Measurements from ENCODE around the gene ABCA3.
A peak's percentile ranks its signal among the peaks of the same experiment; 100 is the strongest.
"Not testable (repeated sequence)": the region's sequence is repeated elsewhere in the genome, so short reads cannot be mapped to it uniquely, and the experiment has no call there.

ABCA3 gene

DNA sequence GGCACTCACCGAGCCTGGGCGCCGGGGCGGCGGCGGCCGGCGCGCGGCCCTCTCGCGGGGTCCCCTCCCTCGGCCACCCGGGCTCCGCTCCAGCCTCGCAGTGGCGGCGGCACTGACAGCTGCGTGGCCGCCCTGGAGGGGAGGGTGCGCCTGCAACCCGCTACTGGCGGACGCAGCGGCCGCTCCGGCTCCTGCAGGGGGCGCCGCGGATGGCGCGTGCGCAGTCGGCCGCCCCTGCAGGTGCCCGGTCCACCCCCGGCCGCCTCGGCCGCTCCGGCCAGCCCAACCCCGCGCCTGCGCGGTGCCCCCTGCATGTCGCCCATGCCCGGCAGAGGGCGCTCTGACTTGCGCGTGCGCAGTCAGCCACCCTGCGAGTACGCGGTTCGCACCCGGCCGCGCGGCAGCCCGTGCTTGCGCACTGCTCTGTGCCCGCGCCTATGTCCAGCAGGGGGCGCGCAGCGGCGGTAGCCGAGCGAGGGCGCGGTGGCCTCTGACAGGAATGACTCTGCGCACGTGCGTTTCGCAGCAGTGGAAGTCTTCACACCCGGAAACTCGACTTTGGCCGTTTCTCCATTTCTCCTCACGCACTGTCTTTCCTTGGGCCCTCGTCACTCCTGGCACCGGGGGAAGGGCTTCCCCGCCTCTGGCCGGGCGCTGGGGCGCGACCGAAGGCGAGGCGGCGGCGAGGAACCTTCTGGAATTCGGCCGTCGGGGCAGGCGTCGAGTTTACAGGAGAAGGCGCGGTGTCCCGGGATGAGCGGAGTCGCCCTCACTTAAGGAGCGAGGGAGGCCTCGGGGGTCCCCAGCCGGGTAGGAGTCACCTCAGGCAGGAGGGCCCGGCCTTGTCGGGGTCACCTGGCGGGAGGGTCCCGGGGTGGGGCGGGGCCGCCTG is at the start of gene ABCA3:
Gene ABCA3, minus strand, starts transcription at position 165 of the 892 bp plus-strand sequence. CDS start 14,262 bp downstream, outside the sequence.
- peak; percentile 45 for DNase-seq

DNA sequence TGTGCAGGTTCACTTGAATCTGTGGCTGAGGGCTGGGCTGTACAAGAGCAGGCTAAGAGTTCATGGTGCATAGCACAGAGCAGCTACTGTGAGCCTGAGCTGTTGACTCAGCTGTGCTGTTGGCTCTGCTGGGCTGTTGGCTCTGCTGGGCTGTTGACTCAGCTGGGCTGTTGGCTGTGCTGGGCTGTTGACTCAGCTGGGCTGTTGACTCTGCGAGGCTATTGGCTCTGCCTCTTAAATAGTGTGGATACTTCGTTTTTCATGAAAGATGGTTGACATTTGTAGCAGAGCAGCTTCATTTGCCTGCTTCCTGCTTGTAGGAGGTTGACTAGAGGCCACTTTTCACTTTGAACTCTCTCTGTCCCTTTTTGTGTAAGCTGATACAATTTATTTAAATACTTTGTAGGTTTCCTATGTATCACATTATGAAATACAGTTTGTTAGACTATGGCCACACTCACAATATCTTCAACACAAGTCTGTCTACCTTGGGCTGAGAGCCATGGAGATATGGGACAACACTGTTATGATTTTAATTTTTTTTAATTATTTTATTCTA is 48.4 kb upstream of the ABCA3 start:
- no peak for DNase-seq

DNA sequence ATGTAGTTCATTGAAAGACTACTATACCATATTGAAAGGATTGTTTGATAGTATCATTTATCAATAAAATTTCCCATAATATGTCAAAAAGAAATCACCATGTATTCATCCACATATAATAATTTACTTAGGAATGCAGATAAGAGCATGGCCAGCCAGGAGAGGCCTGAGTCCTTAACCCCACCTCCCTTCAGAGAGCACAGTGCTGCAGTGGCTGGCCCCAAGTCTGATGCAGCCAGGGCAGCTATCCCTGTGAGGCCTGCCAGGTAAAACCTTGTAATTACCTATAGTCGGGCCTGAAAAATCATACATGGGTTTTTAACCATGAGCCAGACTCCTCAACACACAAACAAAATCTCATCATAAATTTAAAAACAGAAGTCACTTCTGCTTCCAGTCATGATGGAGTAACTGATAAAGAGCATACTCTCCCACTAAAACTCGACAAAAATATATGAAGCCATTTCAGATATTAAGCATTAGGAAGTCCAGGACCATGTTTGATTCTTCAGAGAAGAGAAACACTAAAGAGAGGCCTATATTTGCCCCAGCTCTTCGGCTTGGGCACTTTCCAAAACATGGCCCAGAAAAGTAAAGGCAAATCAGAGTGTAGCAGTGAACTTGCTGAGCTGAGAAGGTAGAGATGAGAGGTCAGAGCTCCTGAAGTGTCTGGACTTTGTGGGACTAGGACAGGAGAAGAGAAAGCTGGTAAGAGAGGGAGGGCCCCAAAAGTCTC is 47.8 kb upstream of the ABCA3 start:
- no peak for DNase-seq

GRCh38 chr16:2386990-2387389 is 46.5 kb upstream of the ABCA3 start:
- DNase-seq, result no peak

- not testable (repeated sequence) for DNase-seq
Measured at GRCh38 chr16:2385982-2386381, 45.5 kb upstream of the ABCA3 start.

DNA sequence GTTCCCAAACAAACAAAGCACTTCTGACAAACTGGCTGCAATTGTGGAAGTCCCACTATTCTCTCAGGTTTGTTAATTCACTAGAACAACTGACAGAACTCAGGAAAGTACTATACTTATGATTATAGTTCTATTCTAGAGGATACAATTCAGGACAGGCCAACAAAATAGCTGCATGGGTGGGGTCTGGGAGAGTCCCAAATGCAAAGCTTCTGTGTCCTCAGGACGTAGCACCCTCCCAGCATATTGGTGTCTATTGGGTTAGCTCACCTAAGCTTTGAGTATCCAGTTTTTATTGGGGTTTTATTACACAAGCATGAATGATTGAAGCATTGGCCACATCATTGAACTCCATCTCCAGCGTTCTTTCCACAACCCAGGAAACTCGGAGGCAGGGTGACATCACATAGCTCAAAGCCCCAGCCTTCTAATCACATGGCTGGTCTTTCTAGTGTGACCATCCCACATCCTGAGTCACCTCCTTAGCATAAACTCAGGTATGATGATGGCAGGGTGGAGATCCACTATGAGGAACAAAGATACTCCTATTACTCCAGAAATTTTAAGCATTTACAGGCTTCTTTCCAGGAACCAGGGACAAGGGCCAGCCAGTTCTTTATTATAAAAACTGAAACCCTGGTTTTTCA is 44.8 kb upstream of the ABCA3 start:
- DNase-seq, result no peak

DNA sequence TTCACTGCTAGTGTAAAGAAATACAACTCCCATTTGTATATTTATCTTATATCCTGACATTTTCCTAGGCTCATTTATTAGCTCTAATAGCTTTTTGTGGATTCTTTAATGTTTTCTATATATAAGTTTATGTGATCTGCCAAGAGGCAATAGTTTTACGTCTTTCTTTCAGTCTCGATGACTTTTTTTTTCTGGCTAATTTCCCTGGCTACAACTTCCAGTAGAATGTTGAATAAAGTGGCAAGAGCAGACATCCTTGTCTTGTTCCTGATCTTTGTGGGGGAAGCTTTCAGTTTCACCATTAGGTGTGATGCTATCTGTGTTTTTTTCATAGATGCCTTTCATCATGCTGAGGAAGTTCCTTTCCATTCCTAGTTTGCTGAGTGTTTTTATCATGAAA is 43.9 kb upstream of the ABCA3 start:
- DNase-seq, result no peak

- no peak for DNase-seq
Measured at GRCh38 chr16:2383501-2383900, 43.0 kb upstream of the ABCA3 start.

DNA sequence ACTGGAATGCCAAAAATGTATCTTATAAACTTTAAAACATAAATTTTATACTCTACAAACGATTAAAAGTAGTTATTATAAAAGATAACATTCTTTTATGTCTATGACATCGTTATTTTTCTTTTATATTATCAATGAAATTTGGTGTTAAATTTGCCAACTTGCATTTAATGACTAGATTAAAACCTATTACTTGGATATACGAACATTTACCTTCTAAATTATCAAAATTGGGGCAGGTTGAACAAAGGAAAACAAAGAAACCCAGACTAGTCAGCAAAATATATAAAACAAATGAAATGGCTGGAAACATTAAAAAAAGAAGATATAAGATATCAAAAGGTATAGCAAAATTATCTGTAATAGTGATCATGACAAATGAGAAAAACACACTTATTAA is 34.1 kb upstream of the ABCA3 start:
- DNase-seq, result no peak

GRCh38 chr16:2373176-2373575 is 32.6 kb upstream of the ABCA3 start:
- DNase-seq, result no peak

DNA sequence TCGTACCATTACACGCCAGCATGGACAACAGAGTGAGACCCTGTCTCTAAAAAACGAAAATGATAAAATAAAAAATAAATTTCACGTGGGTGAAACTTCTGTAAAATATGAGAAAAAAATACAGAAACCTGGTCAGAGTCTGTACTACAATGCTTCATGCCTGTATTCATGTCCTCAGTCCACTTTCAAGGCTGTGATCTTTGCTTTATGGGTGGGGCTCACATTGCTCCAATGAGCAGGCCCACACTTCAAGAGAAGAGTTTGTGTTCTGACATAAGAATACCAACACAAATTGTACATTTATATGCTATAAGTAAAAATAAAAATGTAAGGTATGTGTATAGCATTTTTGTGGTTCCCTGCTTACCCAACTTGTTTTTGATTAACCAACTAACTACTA is 32.2 kb upstream of the ABCA3 start:
- no peak for DNase-seq

GRCh38 chr16:2371421-2371820 is 30.9 kb upstream of the ABCA3 start:
- DNase-seq, result no peak

DNA sequence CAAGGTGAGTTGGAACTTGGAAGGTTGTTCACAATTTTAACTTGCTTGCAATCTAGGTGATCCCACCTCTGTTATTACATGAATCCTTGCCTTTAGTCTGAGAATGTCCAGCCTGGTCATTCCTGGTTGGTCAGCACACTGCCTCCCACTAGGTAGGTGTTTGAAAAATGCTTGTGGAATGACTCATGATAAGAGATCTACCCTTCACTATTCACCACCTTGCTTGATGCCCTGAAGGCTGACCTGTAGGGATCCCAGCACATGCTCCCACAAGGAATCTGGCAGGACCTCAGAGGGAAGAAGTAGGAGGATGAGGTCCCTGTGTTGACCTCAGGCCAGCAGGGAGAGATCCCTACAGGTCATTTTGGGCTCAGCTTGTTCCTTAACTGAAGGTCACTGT is 30.2 kb upstream of the ABCA3 start:
- DNase-seq, result no peak

GRCh38 chr16:2366660-2367309 is 26.3 kb upstream of the ABCA3 start:
- no peak for DNase-seq

GRCh38 chr16:2365397-2366294 is 25.1 kb upstream of the ABCA3 start:
- DNase-seq, result no peak

DNA sequence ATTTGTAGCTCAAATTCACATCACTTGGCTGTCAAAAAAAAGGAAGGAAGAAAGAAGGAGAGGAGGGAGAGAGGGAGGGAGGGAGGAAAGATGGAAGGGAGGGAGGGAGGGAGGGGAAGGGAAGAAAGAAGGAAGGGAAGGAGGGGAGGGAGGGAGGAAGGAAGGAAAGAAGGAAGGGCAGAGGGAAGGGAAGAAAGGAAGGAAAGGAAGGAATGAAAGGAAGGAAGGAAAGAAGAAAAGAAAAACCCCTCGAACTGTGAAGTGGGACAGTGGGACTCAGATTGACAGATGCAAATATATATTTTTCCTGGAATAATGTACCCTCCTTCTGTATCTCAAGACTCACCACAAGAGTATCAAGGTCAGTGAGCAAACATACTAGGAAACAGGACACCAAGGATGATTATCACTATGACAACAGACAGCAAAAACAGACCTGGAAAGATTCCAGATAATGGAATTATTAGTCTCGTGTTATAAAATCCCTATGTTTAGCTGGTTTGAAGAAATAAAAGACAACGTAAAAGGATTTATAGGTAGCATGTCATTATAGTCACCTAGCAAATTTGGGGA is 24.2 kb upstream of the ABCA3 start:
- no peak for DNase-seq

GRCh38 chr16:2362218-2362617 is 21.7 kb upstream of the ABCA3 start:
- no peak for DNase-seq

- DNase-seq, result no peak
Measured at GRCh38 chr16:2361129-2361528, 20.6 kb upstream of the ABCA3 start.

- DNase-seq, result no peak
Measured at GRCh38 chr16:2359919-2360318, 19.4 kb upstream of the ABCA3 start.

- no peak for DNase-seq
Measured at GRCh38 chr16:2358811-2359210, 18.3 kb upstream of the ABCA3 start.

DNA sequence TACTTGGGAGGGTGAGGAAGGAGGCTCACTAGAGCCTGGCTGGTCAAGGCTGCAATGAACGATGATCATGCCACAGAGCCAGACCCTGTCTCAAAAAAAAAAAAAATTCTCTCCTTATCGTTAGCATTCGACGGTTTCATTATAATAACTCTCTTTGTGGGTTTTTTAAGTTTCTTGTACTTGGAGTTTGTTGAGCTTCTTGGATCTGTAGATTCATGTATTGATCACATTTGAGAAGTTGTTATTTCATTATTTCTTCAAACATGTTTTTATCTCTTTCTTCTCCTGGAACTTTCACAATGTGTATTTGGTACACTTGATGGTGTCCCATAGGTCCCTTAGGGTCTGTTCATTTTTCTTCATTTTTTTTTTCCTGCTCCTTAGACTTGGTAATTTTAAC is 16.8 kb upstream of the ABCA3 start:
- DNase-seq, result no peak
